H1 (cell line): ENCODE data around the gene TMEM63A.

ENCODE experiments used
- CTCF ChIP-seq, 3 experiments: IDR thresholded peaks; 1 replicate in 2 of 3; 2 replicates in 1 of 3; pipeline versions ENCODE4 v1.5.1 to v1.6.1; 2011; ENCODE audit warnings: low read length in 3 of 3, mild to moderate bottlenecking in 3 of 3, inconsistent platforms in 2 of 3, low read depth in 1 of 3, moderate library complexity in 1 of 3; ENCODE audit not compliant: insufficient read depth in 1 of 3; ENCODE audit errors: control extremely low read depth in 1 of 3
- HDAC6 ChIP-seq: IDR thresholded peaks from one replicate; pipeline ENCODE4 v1.7.1; 2012; ENCODE audit warnings: low read depth, mild to moderate bottlenecking, inconsistent platforms, low read length, moderate library complexity
- POLR2A ChIP-seq, 2 experiments: IDR thresholded peaks; 1 replicate in 1 of 2; 2 replicates in 1 of 2; pipeline ENCODE4 v1.6.1; 2011; ENCODE audit warnings: low read depth in 2 of 2, low read length in 2 of 2, mild to moderate bottlenecking in 2 of 2; ENCODE audit errors: control extremely low read depth in 1 of 2
- POLR2AphosphoS5 ChIP-seq: IDR thresholded peaks from 2 replicates; pipeline ENCODE4 v1.6.1; 2011; ENCODE audit warnings: low read depth, low read length
- TAF1 ChIP-seq: IDR thresholded peaks from 2 replicates; pipeline ENCODE4 v1.6.1; 2011; ENCODE audit warnings: mild to moderate bottlenecking, low read depth, low read length

- TF ChIP-seq TAF1 (no peak), POLR2AphosphoS5 (no peak), CTCF (IDR thresholded peaks at IDR 0.05; ENCODE audit: control extremely low read depth in 1 of 3, insufficient read depth in 1 of 3, low read depth in 1 of 3, low read length in 3 of 3) (no peak), HDAC6 (no peak), POLR2A (IDR thresholded peaks at IDR 0.05; ENCODE audit: control extremely low read depth in 1 of 2, low read depth in 2 of 2, low read length in 2 of 2) (no peak)
Observed at GRCh38 chr1:225876900-225877510, 5.2 kb downstream of the TMEM63A start.
